ENCODE measurements around the gene AHNAK2.
A peak's percentile ranks its signal among the peaks of the same experiment; 100 is the strongest.
"Not testable (repeated sequence)": the region's sequence is repeated elsewhere in the genome, so short reads cannot be mapped to it uniquely, and the experiment has no call there.

Gene AHNAK2

GRCh38 chr14:104977681-104978653 is at the start of gene AHNAK2:
Gene AHNAK2, minus strand, starts transcription at chr14:104978374. Its CDS starts 137 bp downstream, at chr14:104978237.
- H3K27me3 ChIP-seq (ENCODE audit: control insufficient read depth, insufficient read depth, low read length), result peaks cover 7% of the 10 kb centered on the region
- H3K4me1 ChIP-seq (ENCODE audit: control insufficient read depth, insufficient read depth, low read length), result peaks cover 39% of the 10 kb centered on the region
- H3K9ac ChIP-seq (ENCODE audit: low read length), result no peak within 1 kb of the TSS
- H3K36me3 ChIP-seq (ENCODE audit: control insufficient read depth, insufficient read depth, low read length), result no peaks in the 10 kb centered on the region
- H3K4me3 ChIP-seq (ENCODE audit: low read length), result peak within 1 kb of the TSS; percentile 66
- H3K27ac ChIP-seq (ENCODE audit: low read depth, low read length), result peak within 1 kb of the TSS; percentile 32

- not testable (repeated sequence) for H3K36me3 ChIP-seq (ENCODE audit: control insufficient read depth, insufficient read depth, low read length); H3K9ac ChIP-seq (ENCODE audit: low read length); H3K27ac ChIP-seq (ENCODE audit: low read depth, low read length); H3K4me1 ChIP-seq (ENCODE audit: control insufficient read depth, insufficient read depth, low read length); H3K27me3 ChIP-seq (ENCODE audit: control insufficient read depth, insufficient read depth, low read length); H3K4me3 ChIP-seq (ENCODE audit: low read length)
These were observed 49.5 kb upstream of the AHNAK2 start for GRCh38 chr14:105027718-105028117.

GRCh38 chr14:105026802-105027563 is 48.8 kb upstream of the AHNAK2 start:
- peaks cover 2% of the 10 kb centered on the region for H3K4me1 ChIP-seq (ENCODE audit: control insufficient read depth, insufficient read depth, low read length)
- no peak overlapping the region for H3K4me3 ChIP-seq (ENCODE audit: low read length)
- no peak overlapping the region for H3K9ac ChIP-seq (ENCODE audit: low read length)
- no peaks in the 10 kb centered on the region for H3K36me3 ChIP-seq (ENCODE audit: control insufficient read depth, insufficient read depth, low read length)
- H3K27me3 ChIP-seq (ENCODE audit: control insufficient read depth, insufficient read depth, low read length), result no peaks in the 10 kb centered on the region
- H3K27ac ChIP-seq (ENCODE audit: low read depth, low read length), result no peak overlapping the region

- H3K4me1 ChIP-seq (ENCODE audit: control insufficient read depth, insufficient read depth, low read length), result peaks cover 7% of the 10 kb centered on the region
These were observed 48.0 kb upstream of the AHNAK2 start for GRCh38 chr14:105026033-105026785.

GRCh38 chr14:105025429-105025828 is 47.3 kb upstream of the AHNAK2 start:
- no peaks in the 10 kb centered on the region for H3K27me3 ChIP-seq (ENCODE audit: control insufficient read depth, insufficient read depth, low read length)

More at GRCh38 chr14:105026033-105026785, 48.0 kb upstream of the AHNAK2 start:
- Histone ChIP-seq H3K27ac (ENCODE audit: low read depth, low read length) (no peak overlapping the region), H3K27me3 (ENCODE audit: control insufficient read depth, insufficient read depth, low read length) (no peaks in the 10 kb centered on the region), H3K9ac (ENCODE audit: low read length) (no peak overlapping the region), H3K4me3 (ENCODE audit: low read length) (no peak overlapping the region), H3K36me3 (ENCODE audit: control insufficient read depth, insufficient read depth, low read length) (no peaks in the 10 kb centered on the region)

GRCh38 chr14:105023791-105024480 is 45.8 kb upstream of the AHNAK2 start:
- H3K4me1 ChIP-seq (ENCODE audit: control insufficient read depth, insufficient read depth, low read length), result peaks cover 11% of the 10 kb centered on the region
- no peaks in the 10 kb centered on the region for H3K27me3 ChIP-seq (ENCODE audit: control insufficient read depth, insufficient read depth, low read length)
- H3K36me3 ChIP-seq (ENCODE audit: control insufficient read depth, insufficient read depth, low read length), result no peaks in the 10 kb centered on the region
- H3K27ac ChIP-seq (ENCODE audit: low read depth, low read length), result no peak overlapping the region
- H3K9ac ChIP-seq (ENCODE audit: low read length), result no peak overlapping the region
- no peak overlapping the region for H3K4me3 ChIP-seq (ENCODE audit: low read length)

More at GRCh38 chr14:105025429-105025828, 47.3 kb upstream of the AHNAK2 start:
- no peaks in the 10 kb centered on the region for H3K36me3 ChIP-seq (ENCODE audit: control insufficient read depth, insufficient read depth, low read length)
- H3K4me3 ChIP-seq (ENCODE audit: low read length), result no peak overlapping the region
- H3K9ac ChIP-seq (ENCODE audit: low read length), result no peak overlapping the region
- H3K4me1 ChIP-seq (ENCODE audit: control insufficient read depth, insufficient read depth, low read length), result peaks cover 7% of the 10 kb centered on the region
- H3K27ac ChIP-seq (ENCODE audit: low read depth, low read length), result no peak overlapping the region

GRCh38 chr14:105023144-105023543 is 45.0 kb upstream of the AHNAK2 start:
- peaks cover 11% of the 10 kb centered on the region for H3K4me1 ChIP-seq (ENCODE audit: control insufficient read depth, insufficient read depth, low read length)

GRCh38 chr14:105022276-105022670 is 44.1 kb upstream of the AHNAK2 start:
- H3K27ac ChIP-seq (ENCODE audit: low read depth, low read length), result no peak overlapping the region
- no peaks in the 10 kb centered on the region for H3K27me3 ChIP-seq (ENCODE audit: control insufficient read depth, insufficient read depth, low read length)
- no peaks in the 10 kb centered on the region for H3K36me3 ChIP-seq (ENCODE audit: control insufficient read depth, insufficient read depth, low read length)
- no peak overlapping the region for H3K4me3 ChIP-seq (ENCODE audit: low read length)
- H3K4me1 ChIP-seq (ENCODE audit: control insufficient read depth, insufficient read depth, low read length), result peaks cover 11% of the 10 kb centered on the region
- no peak overlapping the region for H3K9ac ChIP-seq (ENCODE audit: low read length)

More at GRCh38 chr14:105023144-105023543, 45.0 kb upstream of the AHNAK2 start:
- Histone ChIP-seq H3K9ac (ENCODE audit: low read length) (no peak overlapping the region), H3K36me3 (ENCODE audit: control insufficient read depth, insufficient read depth, low read length) (no peaks in the 10 kb centered on the region), H3K27me3 (ENCODE audit: control insufficient read depth, insufficient read depth, low read length) (no peaks in the 10 kb centered on the region), H3K4me3 (ENCODE audit: low read length) (no peak overlapping the region), H3K27ac (ENCODE audit: low read depth, low read length) (no peak overlapping the region)

GRCh38 chr14:105021656-105022275 is 43.6 kb upstream of the AHNAK2 start:
- Histone ChIP-seq H3K4me1 (ENCODE audit: control insufficient read depth, insufficient read depth, low read length) (peaks cover 11% of the 10 kb centered on the region), H3K4me3 (ENCODE audit: low read length) (peak overlapping the region; percentile 69), H3K27ac (ENCODE audit: low read depth, low read length) (peak overlapping the region; percentile 65), H3K36me3 (ENCODE audit: control insufficient read depth, insufficient read depth, low read length) (no peaks in the 10 kb centered on the region), H3K27me3 (ENCODE audit: control insufficient read depth, insufficient read depth, low read length) (no peaks in the 10 kb centered on the region), H3K9ac (ENCODE audit: low read length) (peak overlapping the region; percentile 35)

GRCh38 chr14:105020815-105021655 is 42.9 kb upstream of the AHNAK2 start, which contains the start of gene CDCA4:
Gene CDCA4, minus strand, starts transcription at chr14:105021083. Its CDS starts 9,154 bp downstream, at chr14:105011929.
- peak within 1 kb of the TSS; percentile 83 for H3K4me3 ChIP-seq (ENCODE audit: low read length)
- no peaks in the 10 kb centered on the region for H3K36me3 ChIP-seq (ENCODE audit: control insufficient read depth, insufficient read depth, low read length)
- peak within 1 kb of the TSS; percentile 54 for H3K9ac ChIP-seq (ENCODE audit: low read length)
- H3K4me1 ChIP-seq (ENCODE audit: control insufficient read depth, insufficient read depth, low read length), result peaks cover 11% of the 10 kb centered on the region
- peak within 1 kb of the TSS; percentile 70 for H3K27ac ChIP-seq (ENCODE audit: low read depth, low read length)
- no peaks in the 10 kb centered on the region for H3K27me3 ChIP-seq (ENCODE audit: control insufficient read depth, insufficient read depth, low read length)
